Stimulated activated CD8-positive, alpha-beta memory T cell treated with anti-CD3 and anti-CD28 coated beads, Interleukin-12 subunit alpha, Interleukin-12 subunit beta, amount 100 ng/mL, for 4 hours (primary cell): Measurements from ENCODE around the gene CEP350.

Experiments used
- DNase-seq: peaks from one replicate; pipeline ENCODE4 v3.0.0-alpha.2; 2020; ENCODE audit warnings: low read depth

Gene CEP350

DNA sequence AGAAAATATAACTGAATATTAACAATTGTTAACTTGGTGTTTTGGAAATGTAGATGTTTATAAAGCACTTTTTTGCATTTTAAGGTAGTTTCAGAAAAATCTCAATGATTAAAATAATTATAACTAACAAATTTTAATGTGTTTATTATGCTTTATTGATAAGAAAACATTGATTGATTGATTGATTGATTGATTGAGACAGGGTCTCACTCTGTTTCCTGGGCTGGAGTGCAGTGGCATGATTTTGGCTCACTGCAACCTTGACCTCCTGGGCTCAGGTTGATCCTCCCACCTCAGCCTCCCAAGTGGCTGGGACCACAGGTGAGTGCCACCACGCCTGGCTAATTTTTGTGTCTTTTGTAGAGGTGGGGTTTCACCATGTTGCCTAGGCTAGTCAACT is 106.4 kb downstream of the CEP350 start:
- no peak for DNase-seq

GRCh38 chr1:180062452-180062971 is 107.9 kb downstream of the CEP350 start:
- DNase-seq, result no peak

- DNase-seq, result no peak
Observed at GRCh38 chr1:180065408-180065807, 110.8 kb downstream of the CEP350 start.

DNA sequence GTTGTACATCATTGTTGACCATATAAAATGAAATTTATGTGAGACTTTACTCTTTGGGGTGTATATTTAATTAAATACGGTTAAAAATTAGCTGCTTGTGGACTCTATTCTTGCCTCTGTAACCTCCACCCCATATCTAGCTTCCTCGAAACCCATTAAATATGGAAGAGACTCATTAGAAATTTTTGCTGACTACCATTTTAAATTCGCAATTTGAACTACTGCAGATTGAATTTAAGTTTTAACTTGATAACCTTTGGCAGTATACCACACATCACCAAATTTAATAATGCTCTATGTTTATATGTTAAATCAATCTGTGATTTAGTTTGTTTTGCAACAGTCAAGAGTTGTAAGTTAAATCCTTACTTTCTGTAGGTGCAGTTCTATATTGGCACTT is 111.5 kb downstream of the CEP350 start:
- no peak for DNase-seq

DNA sequence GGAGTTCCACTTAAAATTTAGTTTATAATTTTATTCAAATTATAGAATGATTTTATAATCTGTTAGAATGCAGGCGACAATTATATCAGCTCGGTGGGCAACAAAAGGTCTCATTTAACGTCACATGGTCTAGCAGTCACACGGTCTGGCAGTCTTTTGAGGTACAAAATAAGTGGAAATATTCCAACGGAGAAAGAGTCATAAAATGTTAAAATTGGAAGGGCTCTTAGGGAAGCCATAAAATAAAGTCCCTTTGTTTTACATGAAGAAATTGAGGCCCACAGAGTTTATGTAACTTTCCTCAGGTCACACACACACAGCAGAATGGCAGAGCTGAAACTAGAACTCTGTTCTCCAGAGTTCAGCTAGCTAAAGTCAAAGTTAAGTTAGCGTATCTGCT is 115.7 kb downstream of the CEP350 start:
- DNase-seq, result no peak

- DNase-seq, result no peak
Observed at GRCh38 chr1:180071759-180072158, 117.1 kb downstream of the CEP350 start.

DNA sequence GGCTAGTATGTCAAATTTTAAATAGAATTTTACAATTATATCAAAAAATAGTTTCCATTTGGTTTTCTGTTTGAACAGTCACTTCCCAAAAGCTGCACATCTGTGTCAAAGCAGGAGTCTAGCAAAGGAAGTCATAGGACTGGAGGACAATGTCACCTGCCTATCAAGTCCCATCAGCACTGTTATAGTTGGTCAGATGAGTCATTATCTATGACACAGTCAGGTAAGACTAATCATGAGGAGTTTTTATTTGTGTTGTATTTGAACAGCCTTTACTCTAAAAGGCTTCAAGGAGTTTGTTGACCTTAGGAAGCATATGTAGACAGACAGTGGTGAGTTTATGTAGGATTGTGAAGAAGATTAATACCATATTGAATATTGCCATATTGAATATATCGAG is 125.8 kb downstream of the CEP350 start:
- DNase-seq, result no peak

GRCh38 chr1:180081474-180081873 is 126.9 kb downstream of the CEP350 start:
- DNase-seq, result no peak

DNA sequence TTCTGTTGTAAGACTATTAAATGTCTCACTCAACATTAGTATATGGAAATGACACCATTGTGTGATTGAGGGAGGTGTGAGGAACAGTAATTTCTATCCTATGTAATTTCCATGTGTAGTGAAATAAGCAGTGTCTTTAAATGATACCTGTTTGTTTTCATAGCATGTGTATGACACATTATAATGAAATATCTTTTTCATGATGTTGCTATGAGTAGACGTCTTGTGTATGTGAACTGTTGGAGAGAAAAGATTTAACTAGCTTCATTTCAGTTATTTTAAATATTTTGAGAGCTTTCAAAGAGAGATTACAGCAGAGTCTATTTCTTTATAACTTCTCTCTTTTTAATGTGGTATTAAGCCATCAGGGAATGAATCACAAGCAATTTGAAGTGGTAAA is 128.6 kb downstream of the CEP350 start:
- DNase-seq, result no peak

- no peak for DNase-seq
Observed at GRCh38 chr1:180084867-180085266, 130.3 kb downstream of the CEP350 start.

DNA sequence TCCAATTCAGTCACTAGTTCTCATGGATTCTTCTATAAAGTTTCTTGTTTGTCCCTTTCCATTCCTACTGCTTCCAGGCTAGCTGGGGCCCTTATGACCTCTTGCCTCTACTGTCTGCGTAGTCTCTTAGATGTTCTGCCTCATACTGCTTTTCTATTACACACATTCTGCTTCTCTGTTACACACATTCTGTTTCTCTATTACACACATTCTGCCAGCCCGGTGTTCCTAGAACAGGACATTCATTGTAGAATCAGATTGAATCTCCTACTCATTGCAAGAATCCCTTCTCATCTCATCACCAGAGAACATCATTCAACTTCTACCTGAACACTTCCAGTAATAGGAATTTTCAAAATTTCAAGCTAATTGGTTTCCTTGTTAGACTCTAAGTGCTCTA is 130.7 kb downstream of the CEP350 start:
- DNase-seq, result no peak

GRCh38 chr1:180092931-180093650 is 138.5 kb downstream of the CEP350 start:
- no peak for DNase-seq

- DNase-seq, result no peak
Observed at GRCh38 chr1:180094705-180095295, 140.2 kb downstream of the CEP350 start.

- no peak for DNase-seq
Observed at GRCh38 chr1:180096584-180097325, 142.1 kb downstream of the CEP350 start.

- no peak for DNase-seq
Observed at GRCh38 chr1:180097326-180097605, 142.7 kb downstream of the CEP350 start.

GRCh38 chr1:180101411-180101810 is 146.8 kb downstream of the CEP350 start:
- DNase-seq, result no peak

- DNase-seq, result no peak
Observed at GRCh38 chr1:180103819-180104218, 149.2 kb downstream of the CEP350 start.

DNA sequence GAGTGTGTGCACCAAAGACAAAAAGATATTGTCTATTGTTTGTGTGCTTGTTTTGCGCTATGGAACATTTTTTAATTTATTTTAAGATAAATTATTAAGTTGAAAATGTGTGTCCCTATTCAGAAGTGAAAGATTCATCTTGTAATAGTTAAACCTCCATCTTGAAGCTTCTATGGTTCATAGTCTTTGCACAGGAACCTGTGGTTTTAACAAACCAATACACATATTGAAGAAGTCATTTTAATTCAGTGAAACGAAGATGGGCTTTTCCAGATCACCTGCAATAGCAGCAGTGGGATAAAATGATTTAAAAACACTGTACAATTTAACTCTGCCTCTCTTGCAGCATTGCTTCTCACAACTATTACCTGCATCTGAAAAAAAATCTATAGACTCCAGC is 157.5 kb downstream of the CEP350 start:
- DNase-seq, result no peak

DNA sequence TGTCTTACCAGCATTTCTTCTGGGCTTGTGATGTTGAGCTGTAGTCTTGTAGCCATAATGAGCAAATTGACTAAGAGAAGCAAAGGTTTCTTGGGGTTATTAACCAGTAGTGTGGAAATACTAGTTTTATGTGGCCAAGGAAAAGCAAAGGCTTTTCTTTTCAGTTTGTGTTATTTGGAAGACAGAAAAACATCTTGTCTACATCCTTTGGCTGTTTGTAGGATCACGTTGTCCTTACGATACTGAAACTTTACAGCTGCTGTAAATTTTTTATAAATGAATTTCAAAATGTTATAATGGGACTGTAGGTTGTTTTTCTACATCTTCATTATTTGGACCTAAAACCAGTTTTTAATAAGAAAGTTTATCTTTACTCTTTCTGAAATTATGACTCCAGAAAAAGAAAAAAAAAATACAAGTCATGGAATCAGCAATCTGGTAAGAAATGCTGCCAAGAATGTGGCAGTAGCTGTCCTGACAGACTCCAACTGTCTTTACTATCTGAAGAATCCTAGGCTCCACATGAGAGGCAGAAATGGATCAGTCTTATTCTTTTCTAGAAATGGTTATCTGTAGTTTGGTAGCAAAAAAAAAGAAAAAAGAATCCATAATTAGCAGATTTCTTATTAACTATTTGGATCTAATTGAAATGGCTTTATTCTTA is 158.5 kb downstream of the CEP350 start:
- DNase-seq, result no peak

- no peak for DNase-seq
Observed at GRCh38 chr1:180114396-180114945, 159.9 kb downstream of the CEP350 start.

DNA sequence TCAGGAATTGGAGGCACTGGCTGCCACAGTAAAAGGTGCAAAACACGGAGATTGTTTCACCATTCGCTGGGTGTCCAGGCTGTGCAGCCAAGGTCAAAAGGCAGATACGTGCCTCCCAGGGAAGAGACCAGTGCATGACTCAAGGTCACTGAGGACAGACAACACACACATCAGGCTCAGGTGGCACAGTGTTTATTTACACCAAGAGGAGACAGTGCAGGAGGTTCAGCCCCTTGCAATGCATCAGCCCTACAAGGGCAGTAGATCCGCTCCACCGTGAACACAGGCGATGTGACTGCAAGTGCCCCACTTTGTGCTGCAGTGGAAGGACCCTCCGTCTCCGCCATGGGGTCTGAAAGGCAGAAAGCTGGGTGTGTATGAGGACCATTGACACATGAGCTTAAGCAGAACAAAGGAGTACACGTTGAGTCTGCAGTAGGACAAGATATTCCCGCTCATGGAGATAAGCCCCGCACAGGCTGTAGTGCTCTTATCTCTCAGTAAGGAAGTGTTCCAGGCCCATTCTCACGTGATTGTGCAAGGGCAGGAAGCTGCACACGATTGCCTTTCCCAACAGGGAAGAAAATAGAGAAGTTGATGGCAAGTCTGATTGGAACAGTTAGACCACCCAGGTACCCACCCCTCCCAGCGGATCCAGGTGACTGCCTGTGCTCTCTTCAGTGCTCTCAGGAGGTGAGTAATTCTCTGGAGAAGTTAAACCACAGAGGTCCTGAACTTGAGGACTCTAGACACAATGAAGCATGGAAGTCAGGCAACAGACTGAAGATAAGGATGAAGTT is 162.6 kb downstream of the CEP350 start:
- DNase-seq, result no peak

DNA sequence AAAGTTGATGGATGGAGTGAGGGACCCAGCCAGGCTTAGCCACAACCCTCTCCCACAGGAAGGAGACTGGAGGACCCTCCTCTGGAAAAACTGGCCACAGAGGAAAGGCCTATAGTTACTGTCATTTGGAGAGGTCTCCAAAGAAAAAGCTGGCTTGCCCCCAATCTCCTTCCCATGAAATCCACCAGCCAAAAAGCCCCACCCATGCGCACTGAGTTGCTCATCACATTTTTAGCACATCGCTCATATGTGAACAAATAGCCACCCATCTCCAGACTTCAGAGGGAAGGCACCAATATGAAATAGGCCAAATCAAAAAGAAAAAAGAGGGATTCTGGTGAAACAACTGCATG is 163.1 kb downstream of the CEP350 start:
- DNase-seq, result no peak
